Stomach (tissue), 9 donors: ENCODE data around the gene DNAJB4. TPM values are rescaled to one million over a fixed set of nuclear protein-coding genes. Genes with fewer than 3 reads are reported as not detected.

Experiments
- DNase-seq, 2 donors: peaks; one replicate each; pipeline versions ENCODE4 v3.0.0 to v3.0.0-alpha.2; 2013 to 2019
- H3K27ac ChIP-seq, 5 donors: fragments of 200-600 bp in 4 of 5; sonication (generic) in 4 of 5; one replicate each; pipeline ENCODE4 v1.5.1; 2013 to 2019; ENCODE audit warnings: mild to moderate bottlenecking in 1 of 5, moderate library complexity in 1 of 5
- H3K27me3 ChIP-seq, 3 donors: fragments of 200-600 bp; sonication (generic); one replicate each; pipeline ENCODE4 v1.5.1; 2017 to 2019; ENCODE audit warnings: mixed run types in 1 of 3
- H3K36me3 ChIP-seq, 4 donors: fragments of 200-600 bp; sonication (generic); 1 replicate in 3 of 4; 2 replicates in 1 of 4; pipeline ENCODE4 v1.5.1; 2016 to 2019
- H3K4me1 ChIP-seq, 4 donors: fragments of 200-600 bp; sonication (generic); one replicate each; pipeline ENCODE4 v1.5.1; 2016 to 2019
- H3K4me3 ChIP-seq, 4 donors: fragments of 200-600 bp; sonication (generic) in 3 of 4; one replicate each; pipeline ENCODE4 v1.5.1; 2016 to 2019; ENCODE audit warnings: mild to moderate bottlenecking in 1 of 4
- H3K9me3 ChIP-seq, 4 donors: fragments of 200-600 bp; sonication (generic); one replicate each; pipeline ENCODE4 v1.5.1; 2016 to 2019
- CTCF ChIP-seq, 7 experiments: fragments of 450-650 bp in 4 of 7; fragments of 200-600 bp in 3 of 7; sonication (generic) in 3 of 7; IDR thresholded peaks; one replicate each; pipeline ENCODE4 v1.5.1; 2016 to 2019; ENCODE audit warnings: antibody characterized with exemption in 7 of 7, control low read depth in 2 of 7, mild to moderate bottlenecking in 1 of 7
- EP300 ChIP-seq: sonication (generic); formaldehyde crosslinking; IDR thresholded peaks from one replicate; pipeline ENCODE4 v1.6.1; 2017; ENCODE audit warnings: antibody characterized with exemption
- POLR2A ChIP-seq, 4 donors: fragments of 450-650 bp; IDR thresholded peaks; one replicate each; pipeline ENCODE4 v1.6.1; 2016; ENCODE audit warnings: antibody characterized with exemption in 4 of 4, control low read depth in 2 of 4, mild to moderate bottlenecking in 1 of 4, moderate library complexity in 1 of 4
- POLR2AphosphoS5 ChIP-seq, 3 donors: sonication (generic); formaldehyde crosslinking; IDR thresholded peaks; one replicate each; pipeline ENCODE4 v1.6.1; 2016; ENCODE audit warnings: antibody characterized with exemption in 3 of 3
- WGBS, 5 donors: extraction: QIAGEN DNeasy Blood & Tissue Kit in 3 of 5; methylation state at CpG; one replicate each; pipeline versions ENCODE4 v1.1.5 to v1.1.7; 2013 to 2018; 5-methylcytosine and 5-hydroxymethylcytosine counted together
- intact Hi-C: fragments of 100-400 bp; cut with DNase I; formaldehyde crosslinking; loops from one replicate; pipeline ENCODE4 v1.15.1; 2023; ENCODE audit warnings: low total_unique reads
- polyA plus RNA-seq, 3 donors: library from polyadenylated mRNA; stranded (reverse); fragments of 200-250 nt; gene quantifications; one replicate each; pipeline ENCODE4 v1.2.3, GENCODE V29; 2013
- total RNA-seq, 5 donors: library from RNA; depleted of rRNA; stranded (reverse); fragments of >200 nt; gene quantifications; one replicate each; pipeline versions ENCODE4 v1.1.0 to v1.2.3, GENCODE V29; 2014 to 2016
- donor health status: healthy with polysubstance abuse.
- donor health status: Bipolar disorder and iron deficiency.
- donor health status: healthy.

Gene DNAJB4
- total and polyA plus RNA-seq, 8 donors, result 7.2 to 65.7 (median 14.3) TPM

- Histone ChIP-seq H3K36me3 (peaks cover 83 to 100% (median 99%) of the 10 kb centered on the region in 4 donors), H3K27me3 (no peaks in the 10 kb centered on the region), H3K4me3 (no peak overlapping the region), H3K4me1 (peaks cover 0 to 11% (median 0%) of the 10 kb centered on the region in 4 donors), H3K9me3 (no peaks in the 10 kb centered on the region), H3K27ac (no peak overlapping the region)
- intact Hi-C loops, result no loop called here
- DNase-seq, result no peak
- TF ChIP-seq POLR2A (IDR thresholded peaks at IDR 0.05) (no peak), EP300 (no peak), CTCF (IDR thresholded peaks at IDR 0.05) (no peak), POLR2AphosphoS5 (IDR thresholded peaks at IDR 0.05) (no peak)
- WGBS, 5 donors, result 85 to 95% (median 92%) methylated on average over 2 of the region's 2 CpGs
Measured at GRCh38 chr1:77958850-77959249, 45.9 kb upstream of the DNAJB4 start.

- Histone ChIP-seq H3K4me1 (peaks cover 0 to 5% (median 1%) of the 10 kb centered on the region in 4 donors), H3K27me3 (no peaks in the 10 kb centered on the region), H3K9me3 (no peaks in the 10 kb centered on the region), H3K27ac (no peak overlapping the region), H3K4me3 (no peak overlapping the region), H3K36me3 (peaks cover 81 to 100% (median 99%) of the 10 kb centered on the region in 4 donors)
- no peak for DNase-seq
- intact Hi-C loops, result no loop called here
- TF ChIP-seq CTCF (IDR thresholded peaks at IDR 0.05) (no peak), POLR2A (IDR thresholded peaks at IDR 0.05) (no peak), POLR2AphosphoS5 (IDR thresholded peaks at IDR 0.05) (no peak), EP300 (no peak)
- 77 to 85% (median 83%) methylated on average over 2 of the region's 2 CpGs for WGBS, 5 donors
Measured at GRCh38 chr1:77961392-77961791, 43.3 kb upstream of the DNAJB4 start.

GRCh38 chr1:77966291-77966690 is 38.4 kb upstream of the DNAJB4 start:
- H3K9me3 ChIP-seq, result no peaks in the 10 kb centered on the region
- 73 to 82% (median 75%) methylated on average over 3 of the region's 3 CpGs for WGBS, 5 donors
- no peak overlapping the region for H3K4me3 ChIP-seq
- TF ChIP-seq POLR2AphosphoS5 (IDR thresholded peaks at IDR 0.05) (no peak), CTCF (IDR thresholded peaks at IDR 0.05) (no peak), EP300 (no peak), POLR2A (IDR thresholded peaks at IDR 0.05) (no peak)
- peaks cover 0 to 39% (median 19%) of the 10 kb centered on the region in 4 donors for H3K4me1 ChIP-seq
- no peaks in the 10 kb centered on the region for H3K27me3 ChIP-seq
- intact Hi-C loops, result no loop called here
- H3K27ac ChIP-seq, result no peak overlapping the region
- DNase-seq, result no peak
- peaks cover 66 to 97% (median 89%) of the 10 kb centered on the region in 4 donors for H3K36me3 ChIP-seq

- intact Hi-C loops, result loop anchor here (10.0 kb wide), 1 partner anchor 145 kb away; no protein-coding TSS in a partner anchor
- 53 to 77% (median 72%) methylated on average over 1 of the region's 1 CpG for WGBS, 5 donors
- Histone ChIP-seq H3K27ac (no peak overlapping the region), H3K27me3 (no peaks in the 10 kb centered on the region), H3K9me3 (no peaks in the 10 kb centered on the region), H3K4me3 (no peak overlapping the region), H3K4me1 (peaks cover 12 to 78% (median 37%) of the 10 kb centered on the region in 4 donors), H3K36me3 (peaks cover 27 to 73% (median 58%) of the 10 kb centered on the region in 4 donors)
- no peak for TF ChIP-seq CTCF (IDR thresholded peaks at IDR 0.05)
- no peak for TF ChIP-seq POLR2AphosphoS5 (IDR thresholded peaks at IDR 0.05)
- TF ChIP-seq POLR2A (IDR thresholded peaks at IDR 0.05), result no peak
- no peak for TF ChIP-seq EP300
- DNase-seq, result no peak
Measured at GRCh38 chr1:77970192-77970591, 34.5 kb upstream of the DNAJB4 start.
